Measurements from ENCODE around the gene ACYP2.
"Not testable (repeated sequence)": the region's sequence is repeated elsewhere in the genome, so short reads cannot be mapped to it uniquely, and the experiment has no call there.

Gene ACYP2
- 3.7 to 15.0 (median 13.3) reads per million in 3 experiments for total RNA-seq

DNA sequence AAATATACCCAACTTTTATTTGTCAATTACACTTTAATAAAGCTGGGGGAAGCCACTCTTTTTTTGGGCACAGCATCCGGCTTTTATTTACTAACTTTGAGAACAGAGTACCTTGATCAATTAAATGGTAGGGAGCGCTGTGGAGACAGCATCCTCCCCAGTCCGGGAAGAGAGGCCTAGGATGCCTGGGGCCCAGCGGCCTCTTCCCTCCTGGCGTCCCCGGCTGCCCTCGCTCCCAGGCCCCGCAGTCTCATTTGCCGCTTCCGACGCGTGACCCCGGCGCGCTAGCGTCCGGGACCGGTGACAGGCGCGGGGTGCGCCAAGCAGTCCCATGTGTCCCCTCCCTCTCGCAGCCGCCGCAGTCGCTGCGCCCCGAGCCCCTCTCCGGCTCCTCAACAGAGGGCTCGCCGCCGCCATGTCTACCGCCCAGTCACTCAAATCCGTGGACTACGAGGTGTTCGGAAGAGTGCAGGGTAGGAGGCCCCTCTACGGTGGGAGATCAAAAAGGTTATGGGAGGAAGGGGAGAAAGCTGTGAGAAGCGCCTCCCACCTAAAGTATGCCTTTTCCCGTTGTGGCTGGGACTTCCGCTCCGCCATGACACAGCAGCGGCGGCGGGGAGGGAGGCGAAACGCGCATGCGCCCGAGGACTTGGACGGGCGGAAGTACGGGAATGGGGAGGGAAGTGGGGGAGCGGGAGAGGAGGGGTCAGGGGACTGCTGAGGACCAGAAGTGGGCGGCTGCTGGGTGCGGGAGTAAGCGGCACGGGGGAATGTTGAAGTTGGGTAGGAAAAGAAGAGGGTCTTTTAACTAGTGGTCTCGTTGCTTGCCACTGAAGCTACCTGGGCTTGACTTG lies at the start of gene ACYP2:
TSS of gene ACYP2 (plus strand) at position 332 of the 854 bp plus-strand sequence.
- peak; percentile 89 for DNase-seq

DNA sequence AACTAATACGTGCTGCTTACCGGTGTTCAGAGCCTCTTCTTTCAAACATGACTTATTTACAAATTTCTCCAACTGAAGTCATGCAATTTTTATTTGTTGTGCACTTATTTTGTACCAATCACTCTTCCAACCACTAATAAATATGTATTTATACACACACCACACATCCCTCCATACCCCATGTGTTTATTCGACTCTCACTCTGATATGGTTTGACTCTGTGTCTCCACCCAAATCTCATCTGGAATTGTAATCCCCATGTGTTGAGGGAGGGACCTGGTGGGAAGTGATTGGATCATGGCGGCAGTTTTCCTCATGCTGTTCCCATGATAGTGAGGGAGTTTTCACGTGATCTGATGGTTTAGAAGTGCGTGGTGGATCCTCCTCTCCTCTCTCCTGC lies 49.5 kb upstream of the ACYP2 start:
- DNase-seq = no peak

GRCh38 chr2:54067851-54068375 lies 47.5 kb upstream of the ACYP2 start:
- no peak for DNase-seq

DNA sequence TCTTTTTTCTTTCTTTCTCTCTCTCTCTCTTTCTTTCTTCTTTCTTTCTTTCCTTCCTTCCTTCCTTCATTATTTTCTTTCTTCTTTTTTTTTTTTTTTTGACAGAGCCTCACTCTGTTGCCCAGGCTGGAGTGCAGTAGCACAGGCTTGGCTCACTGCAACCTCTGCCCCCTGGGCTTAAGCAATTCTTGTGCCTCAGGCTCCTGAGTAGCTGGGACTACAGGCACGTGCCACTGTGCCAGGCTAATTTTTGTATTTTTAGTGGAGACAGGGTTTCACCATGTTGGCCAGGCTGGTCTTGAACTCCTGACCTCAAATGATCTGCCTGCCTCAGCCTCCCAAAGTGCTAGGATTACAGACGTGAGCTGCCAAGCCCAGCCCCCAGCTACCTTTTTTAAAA lies 42.9 kb upstream of the ACYP2 start:
- not testable (repeated sequence) for DNase-seq

- no peak for DNase-seq
Measured at GRCh38 chr2:54073796-54074195, 41.6 kb upstream of the ACYP2 start.

DNA sequence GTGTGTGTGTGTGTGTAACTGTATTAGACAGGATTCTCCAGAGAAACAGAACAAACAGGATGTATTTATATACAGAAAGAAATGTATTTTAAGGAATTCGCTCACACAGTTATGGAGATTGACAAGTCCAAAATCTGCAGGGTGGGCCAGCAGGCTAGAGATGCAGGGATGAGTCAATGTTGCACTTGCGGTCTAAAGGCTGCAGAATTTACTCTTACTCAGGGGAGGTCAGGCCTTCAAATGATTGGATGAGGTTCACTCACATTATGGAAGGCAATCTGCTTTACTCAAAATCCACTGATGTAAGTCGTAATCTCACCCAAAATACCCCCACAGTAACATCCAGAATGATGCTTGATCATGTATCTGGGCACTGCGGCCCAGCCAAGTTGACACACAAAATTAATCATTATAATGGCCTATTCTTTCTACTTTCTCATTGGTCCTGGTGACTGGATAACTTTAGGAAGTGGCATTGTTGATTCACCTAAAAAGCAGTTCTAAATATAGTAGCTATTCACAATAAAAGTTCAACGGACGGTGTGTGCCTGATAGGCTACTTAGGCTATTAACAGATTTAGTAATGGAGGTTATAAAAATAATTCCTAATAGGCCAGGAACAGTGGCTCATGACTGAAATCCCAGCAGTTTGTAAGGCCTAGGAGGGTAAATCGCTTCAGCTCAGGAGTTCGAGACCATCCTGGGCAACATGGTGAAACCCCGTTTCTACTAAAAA lies 40.6 kb upstream of the ACYP2 start:
- DNase-seq = no peak

GRCh38 chr2:54076586-54076985 lies 38.8 kb upstream of the ACYP2 start:
- DNase-seq = no peak

- DNase-seq = no peak
Measured at GRCh38 chr2:54077088-54077900, 38.1 kb upstream of the ACYP2 start.

GRCh38 chr2:54079331-54079730 lies 36.1 kb upstream of the ACYP2 start:
- DNase-seq = no peak

DNA sequence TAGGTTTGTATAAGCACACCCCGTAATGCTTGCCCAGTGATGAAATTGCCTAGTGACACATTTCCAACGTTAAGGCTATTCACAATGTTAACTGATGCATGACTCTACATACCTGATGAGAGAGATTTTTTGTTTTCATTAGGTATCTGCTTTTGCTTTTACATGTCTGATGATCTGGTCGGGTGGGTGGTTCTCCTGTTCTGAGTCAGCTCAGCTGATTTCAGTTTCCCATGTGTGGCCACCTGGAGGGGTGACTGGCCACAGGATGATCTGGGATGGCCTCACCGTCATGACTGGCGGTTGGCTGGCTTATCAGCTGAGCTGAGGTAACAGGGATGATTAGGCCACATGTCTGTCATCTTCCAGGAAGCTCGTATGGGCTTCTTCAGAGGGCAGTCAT lies 33.8 kb upstream of the ACYP2 start:
- DNase-seq = no peak

DNA sequence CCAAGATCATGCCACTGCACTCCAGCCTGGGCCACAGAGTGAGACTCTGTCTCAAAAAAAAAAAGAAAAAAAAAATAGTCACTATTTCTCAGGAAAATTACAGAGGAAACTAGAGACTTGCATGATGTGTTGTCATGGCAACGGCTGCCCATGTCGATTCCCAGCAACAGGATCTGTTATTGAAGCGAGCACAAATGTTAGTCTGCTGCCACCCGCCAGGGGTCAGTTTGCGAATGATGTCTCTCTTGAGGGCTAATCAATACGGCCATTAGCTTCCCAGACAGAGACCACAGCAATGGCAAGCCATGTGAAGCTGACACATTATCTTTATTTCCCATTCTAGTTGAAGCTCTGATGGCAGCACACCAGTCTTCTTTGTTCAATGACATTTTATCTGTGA lies 32.4 kb upstream of the ACYP2 start:
- DNase-seq = no peak

- DNase-seq = no peak
Measured at GRCh38 chr2:54083445-54083844, 32.0 kb upstream of the ACYP2 start.

DNA sequence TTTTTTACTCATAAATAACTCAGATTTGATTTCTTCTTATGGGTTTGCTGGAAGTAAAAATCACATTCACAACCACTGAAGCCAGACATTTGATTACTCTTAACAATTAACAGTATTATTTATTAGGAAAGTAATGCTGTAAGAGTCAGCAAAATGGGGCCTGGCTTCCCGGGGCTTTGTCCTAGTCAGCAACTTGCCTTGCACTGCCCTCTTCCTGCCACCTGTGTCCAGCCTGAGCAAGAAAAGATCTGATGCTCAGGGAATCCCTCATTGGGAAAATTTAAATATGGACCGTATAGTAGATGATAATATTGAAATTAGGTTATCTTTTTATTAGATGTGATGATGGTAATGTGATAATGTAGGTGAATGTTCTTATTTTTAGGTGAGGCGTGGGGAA lies 30.8 kb upstream of the ACYP2 start:
- no peak for DNase-seq

DNA sequence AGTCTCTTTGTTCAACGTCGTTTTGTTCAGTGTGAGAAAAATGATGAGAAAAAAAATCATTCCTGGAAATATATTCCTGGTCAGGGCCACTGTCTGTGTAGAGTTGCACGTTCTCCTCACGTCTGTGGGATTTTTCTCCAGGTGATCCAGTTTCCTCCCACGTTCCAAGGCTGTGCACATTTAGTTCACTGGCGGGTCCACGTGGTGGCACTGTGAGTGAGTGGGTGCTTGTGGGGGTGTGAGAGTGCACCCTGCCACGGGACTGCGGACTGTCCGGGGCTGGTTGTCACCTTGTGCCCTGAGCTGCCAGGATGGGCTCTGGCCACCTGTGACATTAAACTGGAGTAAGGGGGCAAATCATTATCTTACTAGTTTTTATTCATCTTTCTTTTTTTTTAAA lies 30.3 kb upstream of the ACYP2 start:
- DNase-seq = no peak

GRCh38 chr2:54086157-54086556 lies 29.3 kb upstream of the ACYP2 start:
- DNase-seq = no peak

DNA sequence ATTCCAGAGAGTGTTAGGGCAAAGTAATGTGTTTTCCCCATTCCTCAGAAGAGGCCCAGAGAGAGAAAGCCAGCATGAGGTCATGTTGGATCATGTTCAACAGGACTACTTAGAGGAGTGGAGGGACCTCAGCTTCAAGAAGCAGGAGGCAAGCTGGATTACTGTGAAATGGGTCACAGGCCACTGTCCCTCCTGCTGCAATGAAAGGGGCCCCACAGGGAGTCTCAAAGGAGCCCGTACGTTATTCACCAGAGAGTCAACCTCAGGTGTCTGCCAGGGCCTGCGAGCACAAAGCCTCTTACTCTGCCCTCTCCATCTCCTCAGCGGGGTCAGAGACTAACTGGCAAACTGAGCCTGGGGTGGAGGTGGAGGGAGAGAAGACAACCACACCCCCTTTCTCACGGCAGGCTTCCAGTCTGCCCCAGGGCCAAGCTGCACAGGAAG lies 27.2 kb upstream of the ACYP2 start:
- no peak for DNase-seq

- DNase-seq = no peak
Measured at GRCh38 chr2:54088719-54089118, 26.7 kb upstream of the ACYP2 start.

GRCh38 chr2:54090521-54091117 lies 24.8 kb upstream of the ACYP2 start:
- no peak for DNase-seq

DNA sequence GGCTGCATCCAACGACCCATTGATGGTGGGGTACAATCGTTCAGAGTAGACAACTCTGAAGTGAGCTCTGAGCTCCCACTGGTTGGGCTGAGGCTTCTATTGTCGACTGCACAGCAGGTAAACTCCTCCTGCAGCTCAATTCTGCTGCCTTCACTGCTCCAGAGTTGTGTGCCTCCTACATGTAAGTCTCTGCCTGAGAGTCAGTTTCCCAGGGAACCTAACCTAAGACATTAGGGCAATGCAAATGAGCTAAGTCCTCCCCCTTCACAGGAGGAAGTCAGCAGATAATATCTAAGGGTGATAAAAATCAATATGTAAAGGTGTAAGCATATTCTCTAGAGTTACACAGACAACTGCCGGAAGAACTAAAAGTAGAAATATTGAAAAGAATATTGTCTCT lies 22.5 kb upstream of the ACYP2 start:
- DNase-seq = peak; percentile 49

DNA sequence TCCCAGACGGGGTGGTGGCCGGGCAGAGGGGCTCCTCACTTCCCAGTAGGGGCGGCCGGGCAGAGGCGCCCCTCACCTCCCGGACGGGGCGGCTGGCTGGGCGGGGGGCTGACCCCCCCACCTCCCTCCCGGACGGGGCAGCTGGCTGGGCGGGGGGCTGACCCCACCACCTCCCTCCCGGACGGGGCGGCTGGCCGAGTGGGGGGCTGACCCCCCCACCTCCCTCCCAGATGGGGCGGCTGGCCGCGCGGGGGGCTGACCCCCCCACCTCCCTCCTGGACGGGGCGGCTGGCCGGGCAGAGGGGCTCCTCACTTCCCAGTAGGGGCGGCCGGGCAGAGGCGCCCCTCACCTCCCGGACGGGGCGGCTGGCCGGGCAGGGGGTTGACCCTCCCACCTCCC lies 20.0 kb upstream of the ACYP2 start:
- not testable (repeated sequence) for DNase-seq

GRCh38 chr2:54096141-54096540 lies 19.3 kb upstream of the ACYP2 start:
- DNase-seq = not testable (repeated sequence)

GRCh38 chr2:54097124-54097523 lies 18.3 kb upstream of the ACYP2 start:
- no peak for DNase-seq

Data from central memory CD4-positive, alpha-beta T cell (primary cell).